ENCODE measurements around the gene NFATC2. TPM values are rescaled to one million over a fixed set of nuclear protein-coding genes. Genes with fewer than 3 reads are reported as not detected.

Gene NFATC2
- total RNA-seq, 4 donors from 2014 or later: 1.6 to 3.9 (median 2.8) TPM

- no peaks in the 10 kb centered on the region for H3K27me3 ChIP-seq
- no peak overlapping the region for H3K4me3 ChIP-seq
- DNase-seq (no peak), ATAC-seq (no peak)
- intact Hi-C loops (cut with DNase I; ENCODE audit: low total_unique reads) (no loop called here), in situ Hi-C loops (cut with MboI; ENCODE audit: low sequenced_read_pairs in 4 of 4) (no loop called here)
- H3K4me1 ChIP-seq: peaks cover 3 to 4% of the 10 kb centered on the region in 2 donors
- TF ChIP-seq, protein P1, sequence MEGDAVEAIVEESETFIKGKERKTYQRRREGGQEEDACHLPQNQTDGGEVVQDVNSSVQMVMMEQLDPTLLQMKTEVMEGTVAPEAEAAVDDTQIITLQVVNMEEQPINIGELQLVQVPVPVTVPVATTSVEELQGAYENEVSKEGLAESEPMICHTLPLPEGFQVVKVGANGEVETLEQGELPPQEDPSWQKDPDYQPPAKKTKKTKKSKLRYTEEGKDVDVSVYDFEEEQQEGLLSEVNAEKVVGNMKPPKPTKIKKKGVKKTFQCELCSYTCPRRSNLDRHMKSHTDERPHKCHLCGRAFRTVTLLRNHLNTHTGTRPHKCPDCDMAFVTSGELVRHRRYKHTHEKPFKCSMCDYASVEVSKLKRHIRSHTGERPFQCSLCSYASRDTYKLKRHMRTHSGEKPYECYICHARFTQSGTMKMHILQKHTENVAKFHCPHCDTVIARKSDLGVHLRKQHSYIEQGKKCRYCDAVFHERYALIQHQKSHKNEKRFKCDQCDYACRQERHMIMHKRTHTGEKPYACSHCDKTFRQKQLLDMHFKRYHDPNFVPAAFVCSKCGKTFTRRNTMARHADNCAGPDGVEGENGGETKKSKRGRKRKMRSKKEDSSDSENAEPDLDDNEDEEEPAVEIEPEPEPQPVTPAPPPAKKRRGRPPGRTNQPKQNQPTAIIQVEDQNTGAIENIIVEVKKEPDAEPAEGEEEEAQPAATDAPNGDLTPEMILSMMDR (IDR thresholded peaks at IDR 0.05 in 4 of 5, conservative IDR thresholded peaks at IDR 0.05 in 1 of 5): no peak
- no peak for TF ChIP-seq POLR2A (IDR thresholded peaks at IDR 0.05)
- peaks cover 0 to 17% of the 10 kb centered on the region in 2 donors for H3K36me3 ChIP-seq
- no peaks in the 10 kb centered on the region for H3K9me3 ChIP-seq
- no peak overlapping the region for H3K27ac ChIP-seq
Measured at GRCh38 chr20:51434580-51435247, 107.8 kb downstream of the NFATC2 start.

DNA sequence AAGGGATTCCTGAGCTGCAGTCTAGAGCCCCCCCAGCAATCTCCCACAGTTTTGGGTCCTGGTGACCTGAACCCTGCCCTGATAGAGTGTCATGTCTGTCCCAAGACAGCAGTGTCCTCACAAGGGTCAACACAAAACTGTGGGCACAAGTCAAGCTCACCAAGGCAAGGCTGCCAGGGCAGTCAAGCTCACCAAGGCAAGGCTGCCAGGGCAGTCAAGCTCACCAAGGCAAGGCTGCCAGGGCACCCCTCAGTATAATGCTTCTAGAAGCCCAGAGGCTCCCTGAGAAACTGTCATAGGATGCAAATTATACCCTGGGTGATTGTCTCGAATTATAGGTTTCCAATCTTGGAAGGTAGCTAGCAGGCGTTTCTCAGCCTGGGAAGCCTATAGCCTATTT is 108.5 kb downstream of the NFATC2 start:
- no peaks in the 10 kb centered on the region for H3K9me3 ChIP-seq
- H3K36me3 ChIP-seq: peaks cover 0 to 17% of the 10 kb centered on the region in 2 donors
- TF ChIP-seq, protein P1 (IDR thresholded peaks at IDR 0.05 in 4 of 5, conservative IDR thresholded peaks at IDR 0.05 in 1 of 5): no peak
- no peak for TF ChIP-seq POLR2A (IDR thresholded peaks at IDR 0.05)
- H3K4me3 ChIP-seq: no peak overlapping the region
- H3K27me3 ChIP-seq: no peaks in the 10 kb centered on the region
- H3K27ac ChIP-seq: no peak overlapping the region
- peaks cover 3 to 4% of the 10 kb centered on the region in 2 donors for H3K4me1 ChIP-seq
- no peak for DNase-seq
- in situ Hi-C loops (cut with MboI; ENCODE audit: low sequenced_read_pairs in 4 of 4): no loop called here
- intact Hi-C loops (cut with DNase I; ENCODE audit: low total_unique reads): no loop called here
- ATAC-seq: no peak

DNA sequence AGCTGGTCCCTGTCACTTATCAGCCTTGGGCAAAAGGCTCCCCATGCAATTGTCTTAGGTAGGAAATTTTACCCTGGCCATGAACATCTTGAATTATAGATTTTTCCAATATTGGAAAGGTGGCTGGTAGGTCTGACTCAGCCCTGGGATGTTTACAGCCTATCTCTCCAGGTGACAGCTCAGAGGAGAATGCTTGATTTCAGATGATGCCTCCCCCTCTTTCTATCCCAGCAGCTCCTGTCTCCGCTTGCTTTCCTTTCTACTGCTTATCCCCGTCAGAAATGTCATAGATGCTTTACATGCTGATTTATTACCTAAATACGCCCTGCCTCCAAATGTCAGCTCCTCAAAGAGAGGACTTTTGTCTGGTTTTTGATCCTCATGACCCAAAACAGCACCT is 109.6 kb downstream of the NFATC2 start:
- intact Hi-C loops (cut with DNase I; ENCODE audit: low total_unique reads): no loop called here
- TF ChIP-seq, protein P1 (IDR thresholded peaks at IDR 0.05 in 4 of 5, conservative IDR thresholded peaks at IDR 0.05 in 1 of 5): no peak
- no peak for TF ChIP-seq POLR2A (IDR thresholded peaks at IDR 0.05)
- H3K4me3 ChIP-seq: no peak overlapping the region

DNA sequence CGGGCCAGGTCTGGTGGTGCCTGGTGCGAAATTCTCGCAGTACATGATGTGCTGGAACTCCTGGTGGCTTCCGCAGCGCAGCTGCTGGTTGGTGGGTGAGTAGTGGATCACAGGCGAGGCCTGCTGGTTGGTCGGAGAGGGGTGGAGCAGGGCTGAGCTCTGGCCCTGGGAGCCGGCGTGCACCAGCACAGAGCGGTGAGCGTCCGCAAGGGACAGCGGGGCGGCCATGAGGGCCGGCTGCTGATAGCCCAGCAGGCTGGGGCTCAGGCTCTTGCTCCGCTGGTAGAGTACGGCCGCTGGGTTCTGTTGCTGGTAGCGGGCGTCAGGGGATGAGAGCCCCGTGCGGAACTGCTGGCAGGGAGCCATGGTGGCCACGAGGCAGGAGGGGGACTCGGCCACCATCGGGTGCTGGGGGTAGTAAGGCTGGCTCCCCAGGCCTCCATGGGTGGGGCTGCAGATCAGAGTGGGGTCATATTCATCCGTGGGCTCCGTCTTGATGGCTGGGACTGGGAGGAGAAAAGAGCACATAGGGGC is 110.2 kb downstream of the NFATC2 start:
- intact Hi-C loops (cut with DNase I; ENCODE audit: low total_unique reads): no loop called here
- no peak for TF ChIP-seq POLR2A (IDR thresholded peaks at IDR 0.05)
- TF ChIP-seq, protein P1 (IDR thresholded peaks at IDR 0.05 in 4 of 5, conservative IDR thresholded peaks at IDR 0.05 in 1 of 5): no peak
- in situ Hi-C loops (cut with MboI; ENCODE audit: low sequenced_read_pairs in 4 of 4): no loop called here
- Histone ChIP-seq H3K27ac (no peak overlapping the region), H3K9me3 (no peaks in the 10 kb centered on the region), H3K4me1 (peaks cover 3 to 8% of the 10 kb centered on the region in 2 donors), H3K4me3 (no peak overlapping the region), H3K36me3 (peaks cover 0 to 17% of the 10 kb centered on the region in 2 donors), H3K27me3 (no peaks in the 10 kb centered on the region)
- no peak for DNase-seq
- no peak for ATAC-seq

More for the DNA sequence above, 109.6 kb downstream of the NFATC2 start:
- no peak for DNase-seq
- Histone ChIP-seq H3K36me3 (peaks cover 0 to 17% of the 10 kb centered on the region in 2 donors), H3K9me3 (no peaks in the 10 kb centered on the region), H3K4me1 (peaks cover 3 to 8% of the 10 kb centered on the region in 2 donors), H3K27me3 (no peaks in the 10 kb centered on the region), H3K27ac (no peak overlapping the region)
- in situ Hi-C loops (cut with MboI; ENCODE audit: low sequenced_read_pairs in 4 of 4): no loop called here
- ATAC-seq: no peak
